ENCODE data around the gene CATSPER3. TPM values are rescaled to one million over a fixed set of nuclear protein-coding genes. Genes with fewer than 3 reads are reported as not detected.

The CATSPER3 gene
- polyA plus RNA-seq, 1 donor from 2014 or later, result 0.17 TPM

GRCh38 chr5:134975078-134975715 is 7.5 kb downstream of the CATSPER3 start:
- H3F3A ChIP-seq (ENCODE audit: insufficient read depth, low read length, poor library complexity, severe bottlenecking), result no peaks in the 10 kb centered on the region
- peaks cover 4% of the 10 kb centered on the region for H3K9me3 ChIP-seq (ENCODE audit: low read length)
- TF ChIP-seq EP300 (conservative IDR thresholded peaks at IDR 0.05; ENCODE audit: poor library complexity, severe bottlenecking) (no peak), TAF1 (IDR thresholded peaks at IDR 0.05; ENCODE audit: low read depth) (no peak)

GRCh38 chr5:134975843-134976242 is 8.1 kb downstream of the CATSPER3 start:
- Histone ChIP-seq H3K9me3 (ENCODE audit: low read length) (peaks cover 4% of the 10 kb centered on the region), H3K4me2 (ENCODE audit: low read length) (no peak overlapping the region), H3K4me3 (ENCODE audit: low read length) (no peak overlapping the region), H3F3A (ENCODE audit: insufficient read depth, low read length, poor library complexity, severe bottlenecking) (no peaks in the 10 kb centered on the region), H2AFZ (ENCODE audit: low read depth, low read length) (no peak overlapping the region), H3K36me3 (ENCODE audit: insufficient read depth, low read length) (no peaks in the 10 kb centered on the region), H3K79me2 (replicated peaks; ENCODE audit: insufficient read depth, low read length) (no peaks in the 10 kb centered on the region), H3K9me2 (ENCODE audit: insufficient read depth, low read length) (no peaks in the 10 kb centered on the region), H4K20me1 (ENCODE audit: insufficient read depth) (no peaks in the 10 kb centered on the region), H3K27me3 (ENCODE audit: insufficient read depth, low read depth, low read length) (no peaks in the 10 kb centered on the region), H3K27ac (ENCODE audit: low read length) (no peak overlapping the region), H3K9ac (ENCODE audit: low read length) (no peak overlapping the region)
- TF ChIP-seq SMC3 (conservative IDR thresholded peaks at IDR 0.05; ENCODE audit: poor library complexity), result no peak
- no peak for TF ChIP-seq TAF1 (IDR thresholded peaks at IDR 0.05; ENCODE audit: low read depth)
- no peak for TF ChIP-seq EZH2 (IDR thresholded peaks at IDR 0.05; ENCODE audit: borderline replicate concordance, insufficient read depth, low read length, poor library complexity, severe bottlenecking)
- no peak for TF ChIP-seq EP300 (conservative IDR thresholded peaks at IDR 0.05; ENCODE audit: poor library complexity, severe bottlenecking)
- no peak for TF ChIP-seq CTCF (IDR thresholded peaks at IDR 0.05; ENCODE audit: poor library complexity, severe bottlenecking)
- no peak for TF ChIP-seq POLR2AphosphoS5 (IDR thresholded peaks at IDR 0.05)
- TF ChIP-seq RAD21 (conservative IDR thresholded peaks at IDR 0.05), result no peak

More at GRCh38 chr5:134975078-134975715, 7.5 kb downstream of the CATSPER3 start:
- Histone ChIP-seq H3K4me3 (ENCODE audit: low read length) (no peak overlapping the region), H3K4me2 (ENCODE audit: low read length) (no peak overlapping the region), H2AFZ (ENCODE audit: low read depth, low read length) (no peak overlapping the region), H3K9ac (ENCODE audit: low read length) (no peak overlapping the region), H3K79me2 (replicated peaks; ENCODE audit: insufficient read depth, low read length) (no peaks in the 10 kb centered on the region), H3K27me3 (ENCODE audit: insufficient read depth, low read depth, low read length) (no peaks in the 10 kb centered on the region), H4K20me1 (ENCODE audit: insufficient read depth) (no peaks in the 10 kb centered on the region), H3K9me2 (ENCODE audit: insufficient read depth, low read length) (no peaks in the 10 kb centered on the region), H3K27ac (ENCODE audit: low read length) (no peak overlapping the region), H3K36me3 (ENCODE audit: insufficient read depth, low read length) (no peaks in the 10 kb centered on the region)

- TF ChIP-seq SMC3 (conservative IDR thresholded peaks at IDR 0.05; ENCODE audit: poor library complexity) (no peak), MXI1 (conservative IDR thresholded peaks at IDR 0.05; ENCODE audit: poor library complexity, severe bottlenecking) (no peak), RAD21 (conservative IDR thresholded peaks at IDR 0.05) (no peak), POLR2AphosphoS5 (IDR thresholded peaks at IDR 0.05) (no peak), EZH2 (IDR thresholded peaks at IDR 0.05; ENCODE audit: borderline replicate concordance, insufficient read depth, low read length, poor library complexity, severe bottlenecking) (no peak), TAF1 (IDR thresholded peaks at IDR 0.05; ENCODE audit: low read depth) (no peak), EP300 (conservative IDR thresholded peaks at IDR 0.05; ENCODE audit: poor library complexity, severe bottlenecking) (no peak), REST (IDR thresholded peaks at IDR 0.05; ENCODE audit: borderline replicate concordance) (no peak), CTCF (IDR thresholded peaks at IDR 0.05; ENCODE audit: poor library complexity, severe bottlenecking) (no peak)
- Histone ChIP-seq H3K4me2 (ENCODE audit: low read length) (no peak overlapping the region), H3K9me2 (ENCODE audit: insufficient read depth, low read length) (no peaks in the 10 kb centered on the region), H2AFZ (ENCODE audit: low read depth, low read length) (no peak overlapping the region), H3K27ac (ENCODE audit: low read length) (no peak overlapping the region), H3K79me2 (replicated peaks; ENCODE audit: insufficient read depth, low read length) (no peaks in the 10 kb centered on the region), H3K9me3 (ENCODE audit: low read length) (peaks cover 5% of the 10 kb centered on the region), H3K4me3 (ENCODE audit: low read length) (no peak overlapping the region), H4K20me1 (ENCODE audit: insufficient read depth) (no peaks in the 10 kb centered on the region), H3K36me3 (ENCODE audit: insufficient read depth, low read length) (no peaks in the 10 kb centered on the region), H3K27me3 (ENCODE audit: insufficient read depth, low read depth, low read length) (no peaks in the 10 kb centered on the region), H3F3A (ENCODE audit: insufficient read depth, low read length, poor library complexity, severe bottlenecking) (no peaks in the 10 kb centered on the region), H3K9ac (ENCODE audit: low read length) (no peak overlapping the region)
Measured at GRCh38 chr5:134976841-134977240, 9.1 kb downstream of the CATSPER3 start.

Measured in neural cell (in vitro differentiated cells).